SK-N-SH treated with all-trans-retinoic acid at 6 μM for 48 hours (cell line): ENCODE data around the gene GPALPP1.

Experiments used
- ATAC-seq: fragments of 200-7000 bp; cut with Tn5 transposase; 3 replicates; pipeline ENCODE4 v1.9.1; 2020; ENCODE audit warnings: mild to moderate bottlenecking, moderate library complexity
- ARNTL ChIP-seq: fragments of 450-650 bp; formaldehyde crosslinking; IDR thresholded peaks from 2 replicates; pipeline ENCODE4 v1.5.0; 2020; ENCODE audit warnings: low read depth, mild to moderate bottlenecking, moderate library complexity, borderline replicate concordance
- ESRRG ChIP-seq: fragments of 250-450 bp; sonication (Bioruptor Pico); IDR thresholded peaks from 2 replicates; pipeline ENCODE4 v1.6.1; 2021; ENCODE audit warnings: mild to moderate bottlenecking
- GLIS3 ChIP-seq: fragments of 250-450 bp; sonication (Bioruptor Pico); IDR thresholded peaks from 2 replicates; pipeline ENCODE4 v1.5.0; 2020; ENCODE audit warnings: mild to moderate bottlenecking, moderate library complexity
- ISL1 ChIP-seq: fragments of 250-450 bp; sonication (Bioruptor Pico); IDR thresholded peaks from 2 replicates; pipeline ENCODE4 v2.1.2; 2022; ENCODE audit warnings: mild to moderate bottlenecking, moderate library complexity
- PPARA ChIP-seq: fragments of 250-450 bp; sonication (Bioruptor Pico); IDR thresholded peaks from 2 replicates; pipeline ENCODE4 v1.5.0; 2020; ENCODE audit warnings: mild to moderate bottlenecking, borderline replicate concordance
- TOX ChIP-seq: fragments of 250-450 bp; sonication (Bioruptor Pico); IDR thresholded peaks from 2 replicates; pipeline ENCODE4 v1.8.0; 2021; ENCODE audit warnings: mild to moderate bottlenecking, moderate library complexity, borderline replicate concordance
- ZC3H10 ChIP-seq: fragments of 250-450 bp; sonication (Bioruptor Pico); IDR thresholded peaks from 2 replicates; pipeline ENCODE4 v1.5.1; 2021; ENCODE audit warnings: mild to moderate bottlenecking, moderate library complexity
- ZFP3 ChIP-seq: fragments of 250-450 bp; sonication (Bioruptor Pico); IDR thresholded peaks from 2 replicates; pipeline ENCODE4 v1.5.0; 2020; ENCODE audit warnings: mild to moderate bottlenecking, moderate library complexity
- ZFP30 ChIP-seq: fragments of 450-650 bp; formaldehyde crosslinking; IDR thresholded peaks from 2 replicates; pipeline ENCODE4 v1.5.0; 2022; ENCODE audit warnings: mild to moderate bottlenecking, moderate library complexity
- ZNF565 ChIP-seq: fragments of 450-650 bp; formaldehyde crosslinking; conservative IDR thresholded peaks from 2 replicates; pipeline ENCODE4 v1.5.0; 2020; ENCODE audit warnings: low read depth, mild to moderate bottlenecking, moderate library complexity
- ZNF70 ChIP-seq: fragments of 450-650 bp; formaldehyde crosslinking; IDR thresholded peaks from 2 replicates; pipeline ENCODE4 v1.5.0; 2020; ENCODE audit warnings: mild to moderate bottlenecking, moderate library complexity
- TF ChIP-seq, protein P1 (sequence below): fragments of 250-450 bp; sonication (Bioruptor Pico); IDR thresholded peaks from 2 replicates; pipeline ENCODE4 v1.8.0; 2020; ENCODE audit warnings: mild to moderate bottlenecking, moderate library complexity, borderline replicate concordance
- TF ChIP-seq, protein P2 (sequence below): fragments of 250-450 bp; sonication (Bioruptor Pico); IDR thresholded peaks from 2 replicates; pipeline ENCODE4 v1.5.0; 2020; ENCODE audit warnings: mild to moderate bottlenecking, moderate library complexity
- TF ChIP-seq, protein P3 (sequence below): fragments of 250-450 bp; sonication (Bioruptor Pico); IDR thresholded peaks from 2 replicates; pipeline ENCODE4 v1.8.0; 2021; ENCODE audit warnings: low read depth, mild to moderate bottlenecking, moderate library complexity, borderline replicate concordance

The GPALPP1 gene

DNA sequence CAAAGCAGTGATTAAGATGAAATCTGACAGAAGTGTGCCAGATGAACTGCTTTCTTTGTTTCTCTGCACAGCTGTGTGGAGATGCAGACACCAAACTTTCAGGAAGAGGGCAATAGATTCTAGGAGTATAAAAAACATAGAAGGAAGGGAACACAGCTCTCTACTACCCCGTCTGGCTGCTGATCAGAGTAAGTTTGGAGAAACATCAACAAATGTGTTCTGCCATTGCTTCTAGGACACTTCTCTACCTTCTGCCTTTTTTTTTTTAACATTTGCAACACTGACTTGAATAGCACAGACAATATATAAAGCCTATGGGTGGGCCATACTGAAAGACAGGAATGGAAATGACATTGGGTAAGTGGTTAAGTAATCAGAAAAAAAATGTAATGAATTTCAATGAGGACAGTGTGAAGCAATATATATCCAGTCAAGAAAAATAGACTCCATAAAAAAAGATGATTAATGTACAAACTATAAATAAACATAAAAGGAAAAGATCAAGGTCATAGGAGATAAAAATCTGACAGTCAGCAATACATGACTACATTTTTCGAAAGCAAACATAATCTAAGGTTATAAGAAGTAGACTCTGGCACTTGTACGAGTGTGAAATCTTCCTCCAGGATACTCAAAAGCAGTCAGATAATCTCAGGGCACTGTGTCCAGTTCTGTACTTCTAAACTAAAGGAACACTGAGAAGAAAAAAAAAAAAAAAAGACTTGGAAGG, 21.5 kb upstream of the GPALPP1 start:
- TF ChIP-seq ARNTL (CRISPR knock-in tag) (no peak), ZFP3 (CRISPR knock-in tag) (no peak)
- TF ChIP-seq, protein P1, sequence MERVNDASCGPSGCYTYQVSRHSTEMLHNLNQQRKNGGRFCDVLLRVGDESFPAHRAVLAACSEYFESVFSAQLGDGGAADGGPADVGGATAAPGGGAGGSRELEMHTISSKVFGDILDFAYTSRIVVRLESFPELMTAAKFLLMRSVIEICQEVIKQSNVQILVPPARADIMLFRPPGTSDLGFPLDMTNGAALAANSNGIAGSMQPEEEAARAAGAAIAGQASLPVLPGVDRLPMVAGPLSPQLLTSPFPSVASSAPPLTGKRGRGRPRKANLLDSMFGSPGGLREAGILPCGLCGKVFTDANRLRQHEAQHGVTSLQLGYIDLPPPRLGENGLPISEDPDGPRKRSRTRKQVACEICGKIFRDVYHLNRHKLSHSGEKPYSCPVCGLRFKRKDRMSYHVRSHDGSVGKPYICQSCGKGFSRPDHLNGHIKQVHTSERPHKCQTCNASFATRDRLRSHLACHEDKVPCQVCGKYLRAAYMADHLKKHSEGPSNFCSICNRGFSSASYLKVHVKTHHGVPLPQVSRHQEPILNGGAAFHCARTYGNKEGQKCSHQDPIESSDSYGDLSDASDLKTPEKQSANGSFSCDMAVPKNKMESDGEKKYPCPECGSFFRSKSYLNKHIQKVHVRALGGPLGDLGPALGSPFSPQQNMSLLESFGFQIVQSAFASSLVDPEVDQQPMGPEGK (CRISPR knock-in tag) = no peak
- ATAC-seq = peak; percentile 73

DNA sequence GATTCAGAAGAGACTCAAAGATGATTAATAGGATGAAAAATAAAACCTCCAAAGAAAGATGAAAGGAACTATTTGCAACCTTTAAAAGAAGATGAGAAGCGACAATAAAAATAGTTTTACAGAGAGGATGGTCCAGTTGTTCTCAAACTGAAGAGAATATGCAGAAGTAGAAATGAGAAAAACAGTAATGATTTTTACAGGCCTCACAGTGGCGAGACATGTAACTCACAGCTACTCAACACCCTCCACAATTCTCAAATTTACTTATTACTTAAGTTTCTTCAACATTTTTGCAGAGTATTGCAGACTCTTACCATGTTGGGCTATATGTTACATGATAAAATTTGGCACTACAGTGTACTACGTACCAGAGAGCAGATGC, 20.9 kb upstream of the GPALPP1 start:
- ATAC-seq = no peak; the same call in 2 of the 3 replicates
- TF ChIP-seq ISL1 (CRISPR knock-in tag) (no peak), ARNTL (CRISPR knock-in tag) (no peak), ZNF70 (CRISPR knock-in tag) (no peak), ESRRG (CRISPR knock-in tag) (no peak), ZFP30 (CRISPR knock-in tag) (no peak)
- TF ChIP-seq, protein P1 (CRISPR knock-in tag) = no peak

DNA sequence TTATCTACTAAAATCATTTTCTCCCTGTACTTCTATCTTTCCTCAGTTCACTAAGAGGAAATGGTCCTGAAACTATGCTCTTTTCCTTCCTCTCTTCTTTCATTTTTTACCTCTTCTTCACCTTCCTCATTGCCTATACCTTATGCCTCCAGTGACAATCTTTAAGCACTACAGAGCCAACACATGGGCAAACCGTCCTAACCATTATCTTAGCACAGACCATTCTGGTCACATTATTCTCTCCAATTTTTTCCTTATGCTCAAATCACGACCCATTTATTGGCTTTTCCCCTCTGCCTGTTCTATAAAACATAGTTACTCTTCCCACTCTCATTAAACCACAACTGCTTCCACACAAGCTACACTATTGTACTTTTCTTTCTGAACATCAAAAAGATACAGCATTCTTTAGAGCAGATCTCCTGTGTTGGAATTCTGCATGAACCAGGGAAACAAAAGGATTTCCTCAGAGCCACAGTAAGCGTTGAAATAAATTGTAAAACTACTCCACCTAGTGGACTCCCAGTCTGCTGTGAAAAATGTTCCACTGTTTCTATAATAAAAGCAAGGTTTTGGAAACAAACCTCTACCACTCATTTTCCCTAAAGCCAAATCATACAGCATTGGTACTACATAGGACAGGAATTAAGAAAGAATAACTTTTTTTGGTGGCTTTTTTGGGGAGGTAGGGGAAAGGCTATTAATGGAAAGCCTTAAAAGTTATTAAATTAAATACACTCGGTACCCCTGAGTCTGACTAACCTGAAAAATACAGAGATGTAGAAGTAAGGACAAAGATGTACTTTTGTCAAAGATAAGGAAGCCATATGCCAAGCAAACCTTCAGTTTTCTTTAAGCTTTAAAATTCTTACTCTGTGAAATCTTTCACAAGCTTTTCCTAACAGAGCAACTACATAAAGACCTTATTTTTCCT, 19.5 kb upstream of the GPALPP1 start:
- TF ChIP-seq, protein P2, sequence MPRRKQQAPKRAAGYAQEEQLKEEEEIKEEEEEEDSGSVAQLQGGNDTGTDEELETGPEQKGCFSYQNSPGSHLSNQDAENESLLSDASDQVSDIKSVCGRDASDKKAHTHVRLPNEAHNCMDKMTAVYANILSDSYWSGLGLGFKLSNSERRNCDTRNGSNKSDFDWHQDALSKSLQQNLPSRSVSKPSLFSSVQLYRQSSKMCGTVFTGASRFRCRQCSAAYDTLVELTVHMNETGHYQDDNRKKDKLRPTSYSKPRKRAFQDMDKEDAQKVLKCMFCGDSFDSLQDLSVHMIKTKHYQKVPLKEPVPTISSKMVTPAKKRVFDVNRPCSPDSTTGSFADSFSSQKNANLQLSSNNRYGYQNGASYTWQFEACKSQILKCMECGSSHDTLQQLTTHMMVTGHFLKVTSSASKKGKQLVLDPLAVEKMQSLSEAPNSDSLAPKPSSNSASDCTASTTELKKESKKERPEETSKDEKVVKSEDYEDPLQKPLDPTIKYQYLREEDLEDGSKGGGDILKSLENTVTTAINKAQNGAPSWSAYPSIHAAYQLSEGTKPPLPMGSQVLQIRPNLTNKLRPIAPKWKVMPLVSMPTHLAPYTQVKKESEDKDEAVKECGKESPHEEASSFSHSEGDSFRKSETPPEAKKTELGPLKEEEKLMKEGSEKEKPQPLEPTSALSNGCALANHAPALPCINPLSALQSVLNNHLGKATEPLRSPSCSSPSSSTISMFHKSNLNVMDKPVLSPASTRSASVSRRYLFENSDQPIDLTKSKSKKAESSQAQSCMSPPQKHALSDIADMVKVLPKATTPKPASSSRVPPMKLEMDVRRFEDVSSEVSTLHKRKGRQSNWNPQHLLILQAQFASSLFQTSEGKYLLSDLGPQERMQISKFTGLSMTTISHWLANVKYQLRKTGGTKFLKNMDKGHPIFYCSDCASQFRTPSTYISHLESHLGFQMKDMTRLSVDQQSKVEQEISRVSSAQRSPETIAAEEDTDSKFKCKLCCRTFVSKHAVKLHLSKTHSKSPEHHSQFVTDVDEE = no peak
- TF ChIP-seq, protein P3, sequence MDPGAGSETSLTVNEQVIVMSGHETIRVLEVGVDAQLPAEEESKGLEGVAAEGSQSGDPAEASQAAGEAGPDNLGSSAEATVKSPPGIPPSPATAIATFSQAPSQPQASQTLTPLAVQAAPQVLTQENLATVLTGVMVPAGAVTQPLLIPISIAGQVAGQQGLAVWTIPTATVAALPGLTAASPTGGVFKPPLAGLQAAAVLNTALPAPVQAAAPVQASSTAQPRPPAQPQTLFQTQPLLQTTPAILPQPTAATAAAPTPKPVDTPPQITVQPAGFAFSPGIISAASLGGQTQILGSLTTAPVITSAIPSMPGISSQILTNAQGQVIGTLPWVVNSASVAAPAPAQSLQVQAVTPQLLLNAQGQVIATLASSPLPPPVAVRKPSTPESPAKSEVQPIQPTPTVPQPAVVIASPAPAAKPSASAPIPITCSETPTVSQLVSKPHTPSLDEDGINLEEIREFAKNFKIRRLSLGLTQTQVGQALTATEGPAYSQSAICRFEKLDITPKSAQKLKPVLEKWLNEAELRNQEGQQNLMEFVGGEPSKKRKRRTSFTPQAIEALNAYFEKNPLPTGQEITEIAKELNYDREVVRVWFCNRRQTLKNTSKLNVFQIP (CRISPR knock-in tag) = no peak
- TF ChIP-seq ZFP30 (CRISPR knock-in tag) = no peak
- TF ChIP-seq GLIS3 (CRISPR knock-in tag) = no peak
- no peak for TF ChIP-seq ZNF565 (CRISPR knock-in tag)
- no peak for TF ChIP-seq TOX
- no peak for TF ChIP-seq ZNF70 (CRISPR knock-in tag)
- no peak for TF ChIP-seq ESRRG (CRISPR knock-in tag)
- peak; percentile 85 for ATAC-seq

DNA sequence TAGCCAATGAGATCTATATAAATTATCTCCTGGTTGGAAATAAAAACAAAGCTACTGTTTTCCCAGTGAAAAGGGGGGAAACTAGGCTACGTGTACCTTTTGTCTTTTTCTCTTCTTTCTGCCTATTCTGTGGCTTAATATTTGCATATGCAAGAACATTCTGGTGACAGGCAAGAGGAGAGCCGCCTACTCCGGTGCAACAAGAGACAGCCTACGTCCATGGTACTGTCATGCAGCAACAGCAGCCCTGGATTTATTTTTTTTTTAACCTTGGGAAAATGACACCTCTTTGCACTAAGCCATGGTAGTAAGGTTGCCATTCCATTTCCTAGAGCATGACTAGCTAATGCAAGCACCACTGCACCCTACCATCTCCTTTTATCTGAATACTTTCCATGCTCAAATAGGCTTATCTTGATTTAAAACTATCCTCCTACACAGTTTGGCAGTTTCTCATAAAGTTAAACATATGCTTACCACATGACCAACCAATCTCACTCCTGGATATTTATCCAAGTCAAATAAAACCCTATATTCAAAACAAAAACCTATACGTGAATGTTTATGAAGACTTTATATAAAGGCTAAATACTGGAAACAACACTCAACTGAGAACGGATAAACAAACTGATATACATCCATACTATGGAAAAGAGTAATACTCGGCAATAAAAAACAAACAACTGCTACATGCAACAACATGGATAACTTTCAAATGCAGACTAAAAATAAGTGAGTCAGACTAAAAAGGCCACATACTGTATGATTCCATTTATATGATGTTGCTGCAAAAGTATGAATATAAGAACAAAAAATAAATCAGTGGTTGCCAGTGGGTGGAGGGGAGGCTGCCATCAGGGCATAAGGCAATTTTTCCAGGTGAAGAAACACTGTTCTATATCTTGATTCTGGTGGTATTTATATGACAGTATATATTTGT, 17.4 kb upstream of the GPALPP1 start:
- no peak for TF ChIP-seq ZNF70 (CRISPR knock-in tag)
- no peak for TF ChIP-seq ZNF565 (CRISPR knock-in tag)
- no peak for TF ChIP-seq PPARA (CRISPR knock-in tag)
- TF ChIP-seq ZFP3 (CRISPR knock-in tag) = no peak
- TF ChIP-seq ZC3H10 (CRISPR knock-in tag) = no peak
- TF ChIP-seq, all 23 proteins: peak for 0
- ATAC-seq = no peak
